HTR-8/SVneo (cell line): ENCODE data around the gene CCDC186.

Experiments used
- DNase-seq: peaks from one replicate; pipeline ENCODE4 v3.0.0; 2011; ENCODE audit warnings: low spot score, mixed read lengths; ENCODE audit not compliant: insufficient read length
- FAIRE-seq: peaks from 2 replicates; lab custom pipeline; 2011; peaks lifted over from hg19 to GRCh38; lab: Jason Lieb, UNC

Gene CCDC186

GRCh38 chr10:114075093-114075492, 98.9 kb downstream of the CCDC186 start:
- DNase-seq (no peak), FAIRE-seq (no peak)

- DNase-seq (no peak), FAIRE-seq (no peak)
Observed at GRCh38 chr10:114073395-114074186, 100.4 kb downstream of the CCDC186 start.

- DNase-seq (no peak), FAIRE-seq (no peak)
Observed at GRCh38 chr10:114071178-114071577, 102.8 kb downstream of the CCDC186 start.
